Tongue (tissue), 2 donors: ENCODE measurements around the gene DGLUCY. TPM values are rescaled to one million over a fixed set of nuclear protein-coding genes. Genes with fewer than 3 reads are reported as not detected.
"Not testable (repeated sequence)": the region's sequence is repeated elsewhere in the genome, so short reads cannot be mapped to it uniquely, and the experiment has no call there.

ENCODE experiments used
- DNase-seq: peaks from one replicate; pipeline ENCODE4 v3.0.0-alpha.2; 2015
- total RNA-seq: library from RNA; depleted of rRNA; stranded (reverse); fragments of >200 nt; gene quantifications from one replicate; pipeline ENCODE4 v1.2.3, GENCODE V29; 2014

The DGLUCY gene
- total RNA-seq, 1 donor from 2014 or later: 96.1 TPM

GRCh38 chr14:91238085-91238484 is 124.2 kb downstream of the DGLUCY start:
- DNase-seq: no peak

DNA sequence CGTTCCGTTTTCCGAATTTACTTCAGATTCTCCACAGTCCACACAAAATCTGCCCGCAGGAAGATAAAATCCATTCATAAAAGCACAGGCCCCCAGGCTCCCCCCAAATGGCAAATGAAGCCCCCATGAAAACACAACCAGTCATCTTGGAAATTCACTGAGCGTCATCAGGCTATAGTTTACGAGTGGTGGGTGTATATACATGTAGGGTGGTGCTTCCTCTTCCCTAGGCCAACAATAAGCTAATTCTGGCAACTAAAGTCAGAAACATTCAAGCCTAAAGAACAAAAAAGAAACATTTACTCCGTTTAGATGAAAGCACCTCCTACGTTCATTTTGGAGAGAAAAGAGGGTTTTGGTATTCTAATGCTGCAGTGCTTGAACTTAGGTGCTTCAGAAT is 124.8 kb downstream of the DGLUCY start:
- DNase-seq: no peak

DNA sequence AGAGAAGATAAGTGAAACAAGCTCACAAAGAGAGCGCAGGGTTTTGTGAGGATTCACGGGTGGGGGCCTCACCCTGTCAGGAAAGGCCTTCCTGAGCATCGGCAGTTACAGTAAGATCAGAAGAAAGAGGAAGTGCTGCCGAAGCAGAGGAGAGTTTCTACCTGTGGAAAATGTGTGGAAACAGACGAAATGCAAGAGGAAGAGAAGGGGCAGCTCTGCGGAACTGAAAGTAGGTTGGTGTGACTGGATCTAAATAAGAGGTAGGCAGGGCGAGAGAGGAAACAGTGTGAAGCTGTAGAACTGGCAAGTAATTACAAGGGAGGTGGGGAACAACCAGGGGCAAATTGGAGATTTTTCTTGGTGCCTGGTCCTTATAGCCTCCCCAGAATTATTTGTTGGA is 128.0 kb downstream of the DGLUCY start:
- no peak for DNase-seq

DNA sequence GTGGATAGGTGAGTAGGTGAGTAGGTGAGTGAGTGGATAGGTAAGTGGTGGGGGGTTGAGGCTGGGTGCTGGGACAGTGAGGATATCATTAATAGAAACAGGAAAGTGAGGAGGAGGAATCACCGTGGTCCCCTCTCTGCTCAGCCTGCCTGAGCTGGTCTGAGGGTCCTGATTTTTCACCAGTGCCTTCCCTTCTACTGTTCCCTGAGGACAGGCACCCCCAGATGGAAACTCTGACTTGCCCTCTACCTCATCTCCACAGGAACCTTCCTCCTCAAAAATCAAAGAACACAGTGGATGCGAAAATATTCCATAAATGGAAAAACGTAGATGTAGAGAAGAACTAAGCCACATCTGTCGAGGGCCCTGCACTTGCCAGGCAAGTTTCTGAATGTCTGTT is 128.8 kb downstream of the DGLUCY start:
- no peak for DNase-seq

DNA sequence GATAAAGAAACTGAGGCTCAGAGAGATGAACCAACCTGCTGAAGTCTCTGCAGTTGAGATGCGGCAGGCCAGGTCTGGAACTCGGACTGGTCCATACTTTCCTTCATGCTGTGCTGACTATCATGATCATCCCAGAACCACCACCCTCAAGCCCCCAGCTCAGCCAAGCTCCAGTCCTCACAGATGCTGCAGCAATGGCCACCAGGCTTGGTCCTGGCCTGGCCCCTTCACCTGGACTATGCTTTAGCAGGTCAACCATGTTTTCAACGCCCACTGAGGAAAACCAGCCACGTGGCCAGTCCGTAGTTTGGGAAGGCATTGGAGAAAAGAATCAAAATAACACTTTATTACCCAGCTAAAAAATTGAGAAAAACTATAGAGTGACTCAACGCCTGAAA is 129.2 kb downstream of the DGLUCY start:
- no peak for DNase-seq

DNA sequence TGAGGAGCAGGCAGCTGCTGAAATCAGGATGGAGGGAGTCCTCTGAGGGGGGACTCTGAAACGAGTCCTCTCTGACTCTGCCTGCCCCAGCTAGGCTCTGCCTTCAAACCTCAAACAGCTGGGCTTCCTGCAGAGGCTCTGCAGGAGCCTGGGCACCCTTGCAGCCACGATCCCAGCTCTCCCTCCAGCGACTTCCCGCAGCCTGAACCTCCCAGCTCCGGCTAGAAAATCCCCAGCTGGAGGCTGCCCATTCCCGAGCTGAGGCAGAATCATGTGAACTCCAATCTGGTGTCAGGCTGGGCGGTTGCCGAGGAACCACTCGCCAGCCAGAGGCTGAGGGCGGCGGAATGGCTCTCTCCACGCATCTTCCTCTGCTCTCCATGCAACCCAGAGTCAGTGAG is 130.6 kb downstream of the DGLUCY start, which contains the start of gene GPR68:
TSS of gene GPR68 (minus strand) at position 204 of the 401 bp plus-strand sequence. CDS start 9,654 bp downstream, outside the sequence.
- DNase-seq: peak; percentile 45

DNA sequence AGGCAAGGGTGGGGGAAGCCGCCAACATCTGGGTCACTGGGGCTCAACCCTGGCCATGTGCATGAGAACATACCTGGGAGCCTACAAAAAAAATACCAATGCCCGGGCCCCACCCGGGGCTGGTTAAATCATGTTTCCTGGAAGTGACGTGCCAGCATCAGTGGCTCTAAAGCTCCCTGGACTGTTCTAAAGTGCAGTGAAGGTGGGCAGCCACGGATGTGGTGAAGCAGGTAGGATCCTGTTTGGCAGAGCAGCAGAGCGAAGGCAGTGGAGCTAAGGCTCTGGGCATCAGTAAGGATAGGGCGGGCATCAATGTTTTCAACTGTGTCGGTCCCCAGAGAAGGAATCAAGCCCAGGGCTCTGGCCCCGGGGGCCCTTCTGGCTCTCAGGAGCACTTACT is 131.2 kb downstream of the DGLUCY start:
- DNase-seq: no peak

GRCh38 chr14:91245616-91246015 is 131.7 kb downstream of the DGLUCY start:
- DNase-seq: not testable (repeated sequence)

DNA sequence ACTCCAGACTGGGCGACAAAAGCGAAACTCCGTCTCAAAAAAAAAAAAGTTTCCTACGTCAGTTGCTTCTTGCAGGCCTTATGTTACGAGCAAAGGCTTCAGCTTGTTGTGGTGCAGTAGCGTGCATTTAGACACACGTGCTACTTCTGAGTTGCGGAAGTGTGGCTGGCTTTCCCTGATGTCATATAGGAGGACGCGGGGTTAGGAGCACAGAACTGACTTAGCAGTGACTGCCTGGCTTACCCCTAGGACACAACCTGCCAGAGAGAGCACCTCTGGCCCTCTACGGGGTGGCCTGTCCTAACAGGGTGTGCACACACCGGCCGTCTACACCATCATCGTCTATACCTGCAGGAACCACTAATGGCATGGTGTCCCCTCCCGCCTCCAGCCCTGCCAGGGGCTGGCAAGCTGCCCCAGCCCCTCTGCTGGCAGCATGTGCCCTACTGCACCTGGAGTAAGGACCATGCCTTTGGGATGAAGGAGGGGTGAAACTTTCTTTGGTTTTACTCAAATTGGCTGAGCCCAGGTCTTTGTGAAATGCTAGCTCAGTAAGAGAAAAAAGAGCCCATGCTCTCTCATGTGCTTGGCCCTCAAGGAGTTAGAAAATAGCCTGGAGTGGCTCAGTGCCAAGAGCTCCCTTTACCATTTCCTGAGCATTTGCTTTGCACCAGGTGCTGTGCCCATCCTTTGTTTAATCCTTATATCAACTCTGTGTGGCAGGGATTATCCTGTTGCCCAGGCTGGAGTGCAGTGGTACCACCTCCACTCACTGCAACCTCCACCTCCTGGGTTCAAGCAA is 132.4 kb downstream of the DGLUCY start:
- DNase-seq: no peak

DNA sequence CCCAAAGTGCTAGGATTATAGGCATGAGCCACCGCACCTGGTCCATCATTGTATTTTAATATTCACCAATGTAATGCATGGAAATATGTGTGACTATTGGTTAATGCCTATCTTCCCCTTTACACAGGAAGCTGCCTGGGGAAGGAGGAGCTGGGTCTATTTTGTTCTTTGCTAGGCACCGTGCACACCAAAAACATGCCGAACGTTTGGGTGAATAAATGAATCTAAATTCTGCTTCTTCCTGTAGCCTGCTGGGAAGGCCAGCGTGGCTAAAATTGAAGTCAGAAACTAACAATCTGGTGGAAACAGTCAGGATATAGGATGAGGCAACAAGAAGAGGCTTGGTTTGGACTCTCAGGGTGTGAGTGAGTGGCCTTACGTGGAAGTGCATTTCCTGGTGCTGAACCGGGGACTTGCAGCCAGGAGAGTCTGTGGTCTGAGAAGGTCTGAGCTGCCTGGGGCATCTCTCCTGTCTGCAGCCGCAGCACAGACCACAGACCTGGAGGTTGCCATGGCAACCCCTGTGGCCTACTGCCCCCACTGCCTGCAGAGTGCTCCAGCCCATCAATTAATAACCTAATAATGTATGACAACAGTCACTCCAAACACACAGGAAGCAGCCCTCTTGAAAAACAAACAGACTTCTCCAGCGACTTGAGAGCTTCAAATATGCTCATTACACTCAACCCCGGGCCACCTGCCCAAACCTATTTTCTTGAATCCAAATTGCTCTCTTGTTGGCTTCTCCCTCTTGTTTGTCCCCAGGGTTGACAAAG is 136.2 kb downstream of the DGLUCY start:
- DNase-seq: peak; percentile 30

DNA sequence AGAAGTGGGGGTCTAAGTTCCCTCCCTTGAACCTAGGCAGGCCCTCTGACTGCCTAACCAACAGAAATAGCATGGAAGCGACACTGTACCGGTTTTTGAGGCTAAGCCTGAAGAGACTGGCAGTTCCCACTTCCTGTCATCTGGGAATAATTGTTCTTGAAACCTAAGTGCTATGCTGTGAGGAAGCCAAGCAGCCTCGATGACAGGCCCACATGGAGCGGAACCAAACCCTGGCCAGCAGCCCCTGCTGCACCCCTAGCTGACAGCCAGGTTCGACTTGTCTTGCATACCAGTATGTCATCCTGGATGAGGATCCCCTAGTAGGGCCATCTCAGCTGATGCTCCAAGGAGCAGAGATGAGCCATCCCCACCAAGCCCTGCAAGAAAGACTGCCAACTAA is 137.0 kb downstream of the DGLUCY start:
- peak; percentile 32 for DNase-seq

DNA sequence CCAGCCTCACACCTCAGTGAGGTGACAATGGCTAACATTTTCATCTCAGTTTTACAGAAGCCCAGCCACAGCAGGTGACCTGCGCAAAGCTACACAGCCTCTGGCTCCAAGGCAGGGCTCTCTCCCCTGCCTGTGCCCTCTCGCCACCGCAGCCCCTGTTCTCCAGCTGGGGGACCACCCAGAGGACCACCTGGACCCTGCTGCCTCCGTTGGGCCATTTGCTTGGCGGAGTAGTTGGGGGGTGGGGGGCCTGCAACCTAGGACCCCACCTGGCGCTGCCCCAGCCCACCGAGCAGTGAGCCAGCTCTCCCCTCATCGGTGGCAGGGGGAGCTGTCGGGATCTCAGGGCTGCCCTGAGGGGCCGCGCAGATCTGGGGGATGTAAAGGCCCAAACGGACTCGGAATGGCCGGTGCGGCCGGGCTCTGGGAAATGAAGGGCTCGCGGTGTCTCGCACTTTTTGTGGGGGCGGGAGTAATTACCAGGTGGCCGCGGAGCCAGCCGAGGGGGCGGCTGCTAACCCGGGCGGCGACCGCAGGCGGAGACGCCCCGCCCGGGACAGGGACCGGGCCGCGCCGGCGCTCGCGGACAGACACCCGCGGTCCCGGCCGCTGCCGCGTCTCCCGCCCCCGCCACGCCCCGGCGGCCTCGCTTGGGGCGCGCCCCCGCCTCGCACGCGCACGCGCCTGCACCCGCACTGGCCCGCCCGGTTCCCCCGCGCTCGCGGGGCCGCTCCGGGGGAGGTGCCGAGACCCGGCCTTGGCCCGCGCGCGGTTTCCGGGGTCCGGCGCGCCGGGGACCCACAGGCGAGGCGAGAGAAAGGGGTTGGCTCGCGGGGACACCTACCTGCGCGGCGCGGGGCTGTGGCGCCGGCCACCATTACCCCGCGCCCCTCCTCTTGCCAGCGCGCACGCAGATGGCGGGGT is 139.3 kb downstream of the DGLUCY start:
- peak; percentile 45 for DNase-seq

GRCh38 chr14:91253795-91254323 is 140.0 kb downstream of the DGLUCY start:
- no peak for DNase-seq

DNA sequence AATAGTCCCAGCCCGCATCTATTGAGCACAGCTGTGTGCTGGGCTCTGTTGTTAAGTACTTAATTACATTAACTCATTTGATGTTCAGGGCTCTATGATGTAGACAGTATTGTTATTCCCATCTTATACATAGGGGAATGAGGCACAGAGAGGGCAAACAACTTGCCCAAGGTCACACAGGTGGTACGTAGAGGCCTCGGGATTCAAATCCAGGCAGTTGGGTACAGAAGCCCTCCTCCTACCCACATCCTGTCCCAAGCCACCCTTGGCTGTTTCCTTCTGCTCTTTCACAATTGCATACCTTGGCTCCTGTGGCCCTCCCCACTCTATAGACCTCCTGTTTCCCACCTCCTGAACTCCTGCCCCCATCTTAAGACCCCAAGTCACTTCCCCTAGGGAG is 140.6 kb downstream of the DGLUCY start:
- DNase-seq: no peak

DNA sequence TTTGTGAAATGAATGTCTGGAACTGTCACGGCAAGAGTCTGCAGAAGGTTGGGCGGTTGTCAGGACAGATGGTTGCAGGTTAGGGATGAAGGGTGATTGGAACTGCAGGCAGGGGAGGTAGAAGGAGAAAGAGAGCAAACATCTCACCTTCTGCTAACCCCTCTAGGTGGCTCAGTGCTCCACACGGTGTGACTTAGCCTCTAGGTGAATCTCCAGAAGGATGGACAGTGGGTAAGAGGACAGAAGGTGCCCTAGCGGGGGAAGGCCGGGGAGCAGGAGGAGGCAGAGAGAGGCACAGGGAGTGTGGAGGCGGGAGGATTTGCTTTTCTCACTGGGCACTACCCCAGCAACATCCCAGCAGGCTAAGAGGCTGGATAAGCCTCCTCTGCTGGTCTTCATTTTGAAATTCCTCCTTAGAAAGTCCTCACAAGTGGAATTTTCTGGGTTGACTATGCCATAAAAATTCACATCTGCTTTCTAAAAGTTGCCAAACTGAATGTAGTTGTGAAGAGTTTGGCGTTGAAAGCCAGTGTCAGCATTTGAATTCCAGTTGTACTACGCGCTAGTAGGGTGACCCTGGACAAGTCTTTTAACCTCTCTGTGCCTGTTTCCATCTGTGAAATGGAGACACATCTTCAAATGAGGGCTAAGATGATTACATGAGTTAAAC is 141.3 kb downstream of the DGLUCY start:
- no peak for DNase-seq

GRCh38 chr14:91256661-91257060 is 142.8 kb downstream of the DGLUCY start:
- peak; percentile 63 for DNase-seq

DNA sequence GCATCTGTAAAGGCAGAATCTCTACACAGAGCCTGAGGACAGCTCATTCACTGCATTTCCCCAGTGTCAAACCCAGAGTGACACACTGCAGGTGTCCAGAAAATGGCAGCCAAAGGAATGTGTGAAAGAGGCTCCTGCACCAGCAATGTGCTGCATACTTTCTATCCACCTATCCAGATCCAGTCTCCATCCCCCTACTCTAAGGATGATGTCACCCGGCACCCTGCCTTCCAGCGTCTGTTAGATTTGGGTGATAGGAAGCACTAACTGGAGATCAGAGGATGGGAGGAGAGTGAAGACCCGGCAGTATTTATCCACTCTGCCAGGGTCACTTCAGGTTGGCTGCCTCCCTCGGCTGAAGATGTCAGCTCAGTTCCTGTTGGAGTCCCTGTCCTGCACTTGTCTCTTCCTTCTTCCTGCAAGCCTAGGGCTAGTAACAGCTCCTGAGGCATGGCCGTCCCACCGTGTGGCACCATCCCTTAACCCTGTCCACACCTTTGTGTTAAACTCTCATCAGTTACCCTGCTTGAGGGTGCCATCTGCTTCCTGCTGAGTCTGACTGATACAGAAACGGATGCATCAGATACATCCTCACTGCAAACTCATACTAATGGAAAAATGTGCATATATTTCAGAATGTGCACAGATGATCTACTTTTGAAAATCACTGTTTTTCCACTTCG is 143.6 kb downstream of the DGLUCY start:
- peak; percentile 39 for DNase-seq

GRCh38 chr14:91258011-91258618 is 144.2 kb downstream of the DGLUCY start:
- DNase-seq: peak; percentile 54

GRCh38 chr14:91258876-91259275 is 145.0 kb downstream of the DGLUCY start:
- no peak for DNase-seq

- DNase-seq: no peak
Measured at GRCh38 chr14:91261115-91261514, 147.2 kb downstream of the DGLUCY start.
